Lung (tissue), 12 donors: ENCODE measurements around the gene STX18. TPM values are rescaled to one million over a fixed set of nuclear protein-coding genes. Genes with fewer than 3 reads are reported as not detected.

Source experiments
- ATAC-seq: fragments of 200-7000 bp; cut with Tn5 transposase; one replicate; pipeline ENCODE4 v1.9.1; 2020; ENCODE audit warnings: moderate number of reproducible peaks; ENCODE audit not compliant: insufficient read depth, low FRiP score
- DNase-seq, 3 donors: peaks; one replicate each; pipeline ENCODE4 v3.0.0-alpha.2; 2013 to 2017
- H3K27ac ChIP-seq, 2 donors: one replicate each; pipeline ENCODE4 v1.5.1; 2013; ENCODE audit warnings: mild to moderate bottlenecking in 2 of 2, moderate library complexity in 2 of 2, control low read depth in 1 of 2, inconsistent platforms in 1 of 2, low read depth in 1 of 2, low read length in 1 of 2
- H3K27me3 ChIP-seq, 3 donors: one replicate each; pipeline ENCODE4 v1.5.1; 2013; ENCODE audit warnings: low read length in 2 of 3; ENCODE audit not compliant: control insufficient read depth in 3 of 3, insufficient read depth in 3 of 3
- H3K36me3 ChIP-seq, 4 donors: one replicate each; pipeline ENCODE4 v1.5.1; 2013; ENCODE audit warnings: low read length in 4 of 4, mild to moderate bottlenecking in 1 of 4, moderate library complexity in 1 of 4; ENCODE audit not compliant: control insufficient read depth in 4 of 4, insufficient read depth in 4 of 4
- H3K4me1 ChIP-seq, 5 donors: one replicate each; pipeline ENCODE4 v1.5.1; 2013; ENCODE audit warnings: low read length in 5 of 5, mild to moderate bottlenecking in 2 of 5, moderate library complexity in 1 of 5; ENCODE audit not compliant: control insufficient read depth in 5 of 5, insufficient read depth in 5 of 5
- H3K4me3 ChIP-seq: one replicate; pipeline ENCODE4 v1.5.1; 2013; ENCODE audit warnings: mild to moderate bottlenecking, control low read depth, moderate library complexity
- H3K9ac ChIP-seq, 2 donors: one replicate each; pipeline ENCODE4 v1.5.1; 2013; ENCODE audit warnings: low read length in 2 of 2, control low read depth in 1 of 2; ENCODE audit not compliant: insufficient read depth in 1 of 2
- H3K9me3 ChIP-seq, 4 donors: one replicate each; pipeline ENCODE4 v1.5.1; 2013; ENCODE audit warnings: low read length in 3 of 4, mild to moderate bottlenecking in 1 of 4, moderate library complexity in 1 of 4; ENCODE audit not compliant: control insufficient read depth in 4 of 4, insufficient read depth in 3 of 4
- CTCF ChIP-seq: IDR thresholded peaks from 2 replicates; pipeline ENCODE4 v1.5.1; 2012; ENCODE audit warnings: mild to moderate bottlenecking; ENCODE audit errors: control extremely low read depth, extremely low read depth
- WGBS, 2 donors: extraction: QIAGEN DNeasy Blood & Tissue Kit; methylation state at CpG; one replicate each; pipeline ENCODE4 v1.1.7; 2013; 5-methylcytosine and 5-hydroxymethylcytosine counted together
- polyA plus RNA-seq, 2 donors: library from polyadenylated mRNA; stranded (reverse); fragments of 200-250 nt; gene quantifications; one replicate each; pipeline ENCODE4 v1.2.1, GENCODE V29; 2013
- total RNA-seq, 2 donors: library from RNA; depleted of rRNA in 1 of 2; stranded (reverse); fragments of >200 nt in 1 of 2; gene quantifications; one replicate each; pipeline ENCODE4 v1.2.1, GENCODE V29; 2014 to 2021
- donor health status: control.
- donor health status: control.
- donor health status: Bipolar disorder and iron deficiency.
- donor health status: healthy.
- donor health status: DM: yes; HTN: yes; CAD: no.

Gene STX18
- total and polyA plus RNA-seq, 4 donors, result 16.2 to 34.1 (median 24.8) TPM

GRCh38 chr4:4432341-4433125 lies 109.3 kb downstream of the STX18 start:
- WGBS, 2 donors, result 97% methylated on average over 11 of the region's 11 CpGs
- H3K27me3 ChIP-seq, result no peaks in the 10 kb centered on the region
- TF ChIP-seq CTCF, result no peak

GRCh38 chr4:4430492-4431195 lies 111.2 kb downstream of the STX18 start:
- TF ChIP-seq CTCF, result no peak
- Histone ChIP-seq H3K4me1 (peaks cover 0 to 3% (median 0%) of the 10 kb centered on the region in 5 donors), H3K27ac (no peak overlapping the region), H3K27me3 (no peaks in the 10 kb centered on the region), H3K4me3 (no peak overlapping the region), H3K36me3 (peaks cover 5 to 26% (median 7%) of the 10 kb centered on the region in 4 donors), H3K9me3 (peaks cover 0 to 1% (median 0%) of the 10 kb centered on the region in 4 donors), H3K9ac (no peak overlapping the region)
- ATAC-seq (no peak), DNase-seq (peak; percentile 34 to 42 (median 40))
- WGBS, 2 donors, result 69 to 79% methylated on average over 7 of the region's 7 CpGs

More at GRCh38 chr4:4432341-4433125, 109.3 kb downstream of the STX18 start:
- Histone ChIP-seq H3K4me1 (peaks cover 0 to 1% (median 0%) of the 10 kb centered on the region in 5 donors), H3K9ac (no peak overlapping the region), H3K27ac (no peak overlapping the region), H3K9me3 (peaks cover 0 to 1% (median 0%) of the 10 kb centered on the region in 4 donors), H3K36me3 (peaks cover 5 to 26% (median 9%) of the 10 kb centered on the region in 4 donors), H3K4me3 (no peak overlapping the region)
- ATAC-seq (no peak), DNase-seq (no peak)

DNA sequence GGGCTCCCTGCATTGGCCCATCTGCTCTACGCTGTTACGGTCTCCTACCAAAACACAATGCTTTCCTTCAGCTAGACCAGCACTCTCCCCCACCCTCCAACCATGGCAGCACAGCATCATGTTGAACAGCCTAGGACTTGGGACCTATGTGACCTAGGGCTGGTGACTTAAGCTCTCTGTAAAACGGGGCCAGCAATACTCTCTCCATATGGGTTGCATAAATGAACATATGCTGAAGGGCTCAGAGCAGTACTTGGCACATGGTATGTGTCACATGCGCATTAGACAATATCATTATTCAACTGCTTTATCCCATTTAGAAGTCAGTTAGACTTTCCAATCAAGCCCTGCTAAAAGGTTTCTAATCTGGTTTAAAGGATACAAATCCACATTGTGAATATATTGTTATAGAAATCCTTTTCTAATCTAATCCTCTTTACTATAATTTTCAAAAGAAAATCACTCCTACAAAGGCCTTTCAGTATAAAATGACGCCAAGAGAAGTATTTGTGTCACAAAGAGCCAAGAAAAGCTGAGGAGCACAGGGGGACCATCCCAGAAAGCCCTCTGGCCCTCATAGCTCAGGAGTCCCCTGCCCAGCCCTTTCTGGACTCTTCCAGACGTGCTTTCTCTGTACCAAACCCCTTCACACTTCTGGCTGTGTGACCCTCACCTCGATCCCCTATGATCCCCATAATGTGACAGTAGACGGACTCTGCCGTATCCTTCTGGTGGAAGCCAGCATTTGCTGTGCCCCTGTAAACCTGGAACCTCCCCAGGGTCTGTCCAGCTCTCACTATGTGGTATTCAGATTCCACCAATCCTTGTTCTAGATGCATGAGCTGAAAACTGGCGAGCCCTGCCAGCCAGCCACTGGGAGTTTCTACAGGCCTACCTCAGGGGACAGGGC lies 112.6 kb downstream of the STX18 start:
- no peak for ATAC-seq
- peaks cover 5 to 33% (median 10%) of the 10 kb centered on the region in 4 donors for H3K36me3 ChIP-seq

More for the DNA sequence above, 112.6 kb downstream of the STX18 start:
- no peak overlapping the region for H3K9ac ChIP-seq
- no peak for TF ChIP-seq CTCF
- 93 to 98% methylated on average over 10 of the region's 10 CpGs for WGBS, 2 donors
- no peak for DNase-seq
- no peak overlapping the region for H3K27ac ChIP-seq
- H3K4me3 ChIP-seq, result no peak overlapping the region
- peaks cover 0 to 3% (median 0%) of the 10 kb centered on the region in 5 donors for H3K4me1 ChIP-seq
- H3K27me3 ChIP-seq, result no peaks in the 10 kb centered on the region
- H3K9me3 ChIP-seq, result peaks cover 0 to 1% (median 0%) of the 10 kb centered on the region in 4 donors
